ENCODE data around the gene PLOD3. TPM values are rescaled to one million over a fixed set of nuclear protein-coding genes. Genes with fewer than 3 reads are reported as not detected.

PLOD3 gene
- total and polyA plus RNA-seq, 9 of the 15 experiments (the other 6 are each of a cell fraction or from before 2014, with no cell fraction given): 2.8 to 101 (median 30.9) TPM

DNA sequence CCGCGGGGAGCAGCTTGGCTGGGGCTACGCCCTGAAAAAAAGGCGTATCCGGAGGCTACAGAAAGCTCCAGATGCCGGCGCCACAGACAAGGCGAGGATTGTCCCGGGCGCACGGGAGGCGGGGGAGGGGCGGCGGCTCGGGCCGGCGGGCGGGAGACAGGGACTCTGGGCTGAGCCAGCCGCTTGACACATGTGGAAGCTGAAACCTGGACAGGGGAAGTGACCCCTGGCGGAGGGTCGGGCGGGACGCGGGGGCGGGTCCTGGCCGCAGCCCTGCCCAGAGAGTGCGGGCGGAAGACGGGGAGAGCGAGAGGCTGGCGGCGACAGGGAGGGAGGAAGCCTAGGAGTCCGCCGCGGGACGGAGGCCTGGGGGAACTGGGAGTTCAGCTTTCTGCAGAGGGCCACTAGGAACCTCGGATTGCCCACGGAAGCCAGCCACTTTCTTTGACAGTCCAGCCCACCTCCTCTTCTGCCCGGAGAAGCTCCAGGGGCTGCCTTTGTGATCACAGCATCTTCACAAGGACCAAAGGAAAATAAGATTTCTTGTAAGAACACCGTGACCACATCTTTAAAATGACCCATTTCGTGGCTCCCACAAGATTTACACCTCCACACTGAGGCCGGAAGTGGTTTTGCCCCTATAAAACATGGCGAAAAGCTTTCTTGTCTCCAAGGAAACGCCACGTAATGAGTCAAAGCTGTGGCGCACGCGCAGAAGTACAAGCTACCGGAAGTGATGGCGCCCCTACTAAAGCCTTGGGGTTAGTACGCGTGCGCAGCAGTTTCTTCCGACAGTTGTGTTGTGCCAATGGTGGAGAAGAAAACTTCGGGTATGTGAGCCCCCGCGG lies at the start of gene PLOD3, which contains the start of gene ZNHIT1 (continued):
- TF ChIP-seq STAG1 (CRISPR knock-in tag; IDR thresholded peaks at IDR 0.05; ENCODE audit: borderline replicate concordance) (no peak), ARID1B (IDR thresholded peaks at IDR 0.05) (peak; percentile 49; the same call in 1 of the 2 replicates), JUNB (CRISPR knock-in tag; conservative IDR thresholded peaks at IDR 0.05) (no peak), HMGXB4 (CRISPR knock-in tag; IDR thresholded peaks at IDR 0.05) (no peak), ZZZ3 (IDR thresholded peaks at IDR 0.05) (no peak), DLX4 (CRISPR knock-in tag; IDR thresholded peaks at IDR 0.05) (no peak), ZNF75A (CRISPR knock-in tag; IDR thresholded peaks at IDR 0.05) (no peak), SRSF1 (IDR thresholded peaks at IDR 0.05; ENCODE audit: low read depth, low read length) (no peak), MECOM (CRISPR knock-in tag; IDR thresholded peaks at IDR 0.05) (no peak), BACH1 (tag; IDR thresholded peaks at IDR 0.05) (no peak), RHOXF2B (CRISPR knock-in tag; conservative IDR thresholded peaks at IDR 0.05) (no peak), CEBPG (CRISPR knock-in tag; IDR thresholded peaks at IDR 0.05) (no peak), CEBPG (tag; conservative IDR thresholded peaks at IDR 0.05 in 1 of 2, IDR thresholded peaks at IDR 0.05 in 1 of 2) (no peak), ZNF431 (CRISPR knock-in tag; IDR thresholded peaks at IDR 0.05) (no peak), NR2C1 (IDR thresholded peaks at IDR 0.05) (peak; percentile 79), NR2C1 (tag; IDR thresholded peaks at IDR 0.05) (peak; percentile 81; the same call in 1 of the 2 replicates), MAX (CRISPR knock-in tag; IDR thresholded peaks at IDR 0.05) (peak; percentile 68), ZNF79 (CRISPR knock-in tag; IDR thresholded peaks at IDR 0.05; ENCODE audit: low read depth) (no peak), GMEB1 (CRISPR knock-in tag; IDR thresholded peaks at IDR 0.05) (peak; percentile 12; the same call in 1 of the 2 replicates)
- TF ChIP-seq, protein P1, sequence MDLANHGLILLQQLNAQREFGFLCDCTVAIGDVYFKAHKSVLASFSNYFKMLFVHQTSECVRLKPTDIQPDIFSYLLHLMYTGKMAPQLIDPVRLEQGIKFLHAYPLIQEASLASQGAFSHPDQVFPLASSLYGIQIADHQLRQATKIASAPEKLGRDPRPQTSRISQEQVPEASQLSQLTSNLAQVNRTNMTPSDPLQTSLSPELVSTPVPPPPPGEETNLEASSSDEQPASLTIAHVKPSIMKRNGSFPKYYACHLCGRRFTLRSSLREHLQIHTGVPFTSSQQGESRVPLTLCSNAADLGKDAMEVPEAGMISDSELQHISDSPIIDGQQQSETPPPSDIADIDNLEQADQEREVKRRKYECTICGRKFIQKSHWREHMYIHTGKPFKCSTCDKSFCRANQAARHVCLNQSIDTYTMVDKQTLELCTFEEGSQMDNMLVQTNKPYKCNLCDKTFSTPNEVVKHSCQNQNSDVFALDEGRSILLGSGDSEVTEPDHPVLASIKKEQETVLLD (IDR thresholded peaks at IDR 0.05): peak; percentile 98
- TF ChIP-seq, protein P2, sequence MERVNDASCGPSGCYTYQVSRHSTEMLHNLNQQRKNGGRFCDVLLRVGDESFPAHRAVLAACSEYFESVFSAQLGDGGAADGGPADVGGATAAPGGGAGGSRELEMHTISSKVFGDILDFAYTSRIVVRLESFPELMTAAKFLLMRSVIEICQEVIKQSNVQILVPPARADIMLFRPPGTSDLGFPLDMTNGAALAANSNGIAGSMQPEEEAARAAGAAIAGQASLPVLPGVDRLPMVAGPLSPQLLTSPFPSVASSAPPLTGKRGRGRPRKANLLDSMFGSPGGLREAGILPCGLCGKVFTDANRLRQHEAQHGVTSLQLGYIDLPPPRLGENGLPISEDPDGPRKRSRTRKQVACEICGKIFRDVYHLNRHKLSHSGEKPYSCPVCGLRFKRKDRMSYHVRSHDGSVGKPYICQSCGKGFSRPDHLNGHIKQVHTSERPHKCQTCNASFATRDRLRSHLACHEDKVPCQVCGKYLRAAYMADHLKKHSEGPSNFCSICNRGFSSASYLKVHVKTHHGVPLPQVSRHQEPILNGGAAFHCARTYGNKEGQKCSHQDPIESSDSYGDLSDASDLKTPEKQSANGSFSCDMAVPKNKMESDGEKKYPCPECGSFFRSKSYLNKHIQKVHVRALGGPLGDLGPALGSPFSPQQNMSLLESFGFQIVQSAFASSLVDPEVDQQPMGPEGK (CRISPR knock-in tag; IDR thresholded peaks at IDR 0.05; ENCODE audit: borderline replicate concordance): no peak

Data from K562 (cell line).